ENCODE results near the gene PTS. TPM values are rescaled to one million over a fixed set of nuclear protein-coding genes. Genes with fewer than 3 reads are reported as not detected.

Gene PTS
- total RNA-seq, 2 donors from 2014 or later, result 45.3 to 53.2 TPM

DNA sequence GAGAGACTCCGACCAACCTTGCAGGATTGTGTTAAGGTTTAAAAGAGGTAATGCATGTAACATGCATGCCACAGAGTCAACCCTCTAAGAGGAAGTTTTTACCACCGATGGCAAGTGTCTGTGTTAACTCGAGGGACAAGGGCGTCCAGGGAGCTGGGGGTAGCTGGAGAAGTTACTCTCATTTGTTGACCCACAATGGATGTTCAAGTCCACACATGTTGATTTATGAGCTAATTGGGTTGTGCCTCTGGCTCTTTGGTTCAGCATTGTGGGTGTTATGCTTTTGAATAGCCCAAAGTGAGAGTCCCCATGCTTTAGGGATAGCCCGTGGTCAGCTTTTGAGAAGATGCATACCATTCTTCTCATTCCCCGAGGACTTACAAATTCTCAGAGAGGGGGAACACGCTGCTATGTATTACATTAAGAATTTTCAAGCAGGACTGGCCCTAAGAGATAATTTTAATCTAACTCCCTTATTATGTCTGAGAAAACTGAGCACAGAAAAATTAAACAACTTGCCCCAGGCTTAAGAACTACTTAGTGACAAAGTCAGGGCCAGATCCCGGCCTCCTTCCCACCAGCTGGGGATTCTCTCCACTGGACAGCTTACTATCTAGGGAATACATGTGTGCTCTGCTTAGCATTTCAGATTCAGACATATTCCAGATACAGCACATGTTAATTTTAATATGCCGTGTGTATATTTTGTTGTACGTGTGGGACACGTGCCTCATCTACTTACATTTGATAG is 39.6 kb downstream of the PTS start:
- Histone ChIP-seq H3K27me3 (ENCODE audit: control insufficient read depth, insufficient read depth, low read length, poor library complexity, severe bottlenecking) (no peaks in the 10 kb centered on the region), H3K9me3 (ENCODE audit: control insufficient read depth, low read length) (no peaks in the 10 kb centered on the region), H3K4me1 (ENCODE audit: control insufficient read depth, insufficient read depth, low read length) (no peaks in the 10 kb centered on the region), H3K9ac (ENCODE audit: extremely low read depth, low read length, poor library complexity, severe bottlenecking) (no peak overlapping the region), H3K4me3 (ENCODE audit: low read length) (no peak overlapping the region), H3K27ac (ENCODE audit: low read depth, low read length) (no peak overlapping the region), H3K36me3 (ENCODE audit: control insufficient read depth, insufficient read depth, low read length) (no peaks in the 10 kb centered on the region)
- Mint-ChIP-seq H3K27ac (no peak overlapping the region), H3K4me1 (peaks cover 4% of the 10 kb centered on the region), H3K36me3 (ENCODE audit: low read depth) (no peaks in the 10 kb centered on the region), H3K9me3 (no peaks in the 10 kb centered on the region), H3K4me3 (no peak overlapping the region), H3K27me3 (ENCODE audit: insufficient read depth) (peaks cover 3% of the 10 kb centered on the region)
- TF ChIP-seq, protein P1, sequence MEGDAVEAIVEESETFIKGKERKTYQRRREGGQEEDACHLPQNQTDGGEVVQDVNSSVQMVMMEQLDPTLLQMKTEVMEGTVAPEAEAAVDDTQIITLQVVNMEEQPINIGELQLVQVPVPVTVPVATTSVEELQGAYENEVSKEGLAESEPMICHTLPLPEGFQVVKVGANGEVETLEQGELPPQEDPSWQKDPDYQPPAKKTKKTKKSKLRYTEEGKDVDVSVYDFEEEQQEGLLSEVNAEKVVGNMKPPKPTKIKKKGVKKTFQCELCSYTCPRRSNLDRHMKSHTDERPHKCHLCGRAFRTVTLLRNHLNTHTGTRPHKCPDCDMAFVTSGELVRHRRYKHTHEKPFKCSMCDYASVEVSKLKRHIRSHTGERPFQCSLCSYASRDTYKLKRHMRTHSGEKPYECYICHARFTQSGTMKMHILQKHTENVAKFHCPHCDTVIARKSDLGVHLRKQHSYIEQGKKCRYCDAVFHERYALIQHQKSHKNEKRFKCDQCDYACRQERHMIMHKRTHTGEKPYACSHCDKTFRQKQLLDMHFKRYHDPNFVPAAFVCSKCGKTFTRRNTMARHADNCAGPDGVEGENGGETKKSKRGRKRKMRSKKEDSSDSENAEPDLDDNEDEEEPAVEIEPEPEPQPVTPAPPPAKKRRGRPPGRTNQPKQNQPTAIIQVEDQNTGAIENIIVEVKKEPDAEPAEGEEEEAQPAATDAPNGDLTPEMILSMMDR (conservative IDR thresholded peaks at IDR 0.05), result no peak
- WGBS, 2 experiments (ENCODE audit: insufficient coverage in 1 of 2, insufficient read length in 1 of 2), result 67 to 73% methylated on average over 5 to 11 of the region's 11 CpGs
- no peak for DNase-seq

DNA sequence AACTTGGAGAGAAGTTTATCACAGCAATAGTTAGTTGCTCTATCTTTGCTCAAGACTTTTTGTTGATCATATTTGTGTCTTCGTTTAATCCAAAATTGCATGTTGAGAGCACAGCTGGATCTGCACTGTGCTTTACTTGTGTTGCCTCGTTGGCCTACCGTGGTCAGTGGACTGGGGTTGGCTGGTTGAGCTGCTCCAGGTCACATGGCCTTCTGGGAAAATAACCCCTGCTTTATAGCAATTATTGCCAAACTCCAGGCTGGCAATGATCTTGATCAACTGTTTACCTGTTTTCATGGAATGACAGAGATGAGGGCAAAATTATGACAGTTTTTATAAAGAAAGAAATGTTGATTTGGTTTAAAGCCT is 40.2 kb downstream of the PTS start:
- no peak overlapping the region for H3K4me3 Mint-ChIP-seq
- H3K9me3 Mint-ChIP-seq, result no peaks in the 10 kb centered on the region
- no peak overlapping the region for H3K27ac ChIP-seq (ENCODE audit: low read depth, low read length)
- DNase-seq, result no peak
- H3K9me3 ChIP-seq (ENCODE audit: control insufficient read depth, low read length), result no peaks in the 10 kb centered on the region
- H3K4me1 Mint-ChIP-seq, result peaks cover 4% of the 10 kb centered on the region
- peaks cover 3% of the 10 kb centered on the region for H3K27me3 Mint-ChIP-seq (ENCODE audit: insufficient read depth)
- no peaks in the 10 kb centered on the region for H3K4me1 ChIP-seq (ENCODE audit: control insufficient read depth, insufficient read depth, low read length)
- 95 to 100% methylated on average over 1 to 3 of the region's 3 CpGs for WGBS, 2 experiments (ENCODE audit: insufficient coverage in 1 of 2, insufficient read length in 1 of 2)
- H3K36me3 Mint-ChIP-seq (ENCODE audit: low read depth), result no peaks in the 10 kb centered on the region
- H3K36me3 ChIP-seq (ENCODE audit: control insufficient read depth, insufficient read depth, low read length), result no peaks in the 10 kb centered on the region
- H3K9ac ChIP-seq (ENCODE audit: extremely low read depth, low read length, poor library complexity, severe bottlenecking), result no peak overlapping the region
- no peak overlapping the region for H3K4me3 ChIP-seq (ENCODE audit: low read length)
- no peaks in the 10 kb centered on the region for H3K27me3 ChIP-seq (ENCODE audit: control insufficient read depth, insufficient read depth, low read length, poor library complexity, severe bottlenecking)
- TF ChIP-seq, protein P1 (conservative IDR thresholded peaks at IDR 0.05), result no peak
- no peak overlapping the region for H3K27ac Mint-ChIP-seq

DNA sequence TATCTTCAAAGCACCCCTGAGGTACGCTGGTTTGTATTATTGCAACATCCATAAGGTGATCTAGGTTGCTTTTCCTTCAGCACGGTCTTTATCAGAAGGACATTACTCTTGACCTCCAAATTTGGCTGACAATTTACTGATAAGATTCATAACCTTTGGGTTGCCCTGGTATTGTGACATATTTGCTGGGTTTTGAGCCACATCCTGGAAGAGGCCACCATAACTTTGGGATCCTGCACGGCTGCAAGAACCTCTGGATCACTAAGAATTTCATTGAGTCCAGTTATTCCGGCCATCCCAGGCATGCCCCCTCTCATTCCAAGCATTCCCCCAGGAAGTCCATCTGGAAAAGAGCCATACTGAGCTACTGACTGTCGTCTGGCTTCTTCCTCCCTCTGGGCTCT is 41.0 kb downstream of the PTS start:
- 78 to 85% methylated on average over 4 to 5 of the region's 5 CpGs for WGBS, 2 experiments (ENCODE audit: insufficient coverage in 1 of 2, insufficient read length in 1 of 2)
- DNase-seq, result no peak

More for the DNA sequence above, 41.0 kb downstream of the PTS start:
- Histone ChIP-seq H3K9me3 (ENCODE audit: control insufficient read depth, low read length) (no peaks in the 10 kb centered on the region), H3K36me3 (ENCODE audit: control insufficient read depth, insufficient read depth, low read length) (no peaks in the 10 kb centered on the region), H3K27ac (ENCODE audit: low read depth, low read length) (no peak overlapping the region), H3K27me3 (ENCODE audit: control insufficient read depth, insufficient read depth, low read length, poor library complexity, severe bottlenecking) (no peaks in the 10 kb centered on the region), H3K4me3 (ENCODE audit: low read length) (no peak overlapping the region), H3K9ac (ENCODE audit: extremely low read depth, low read length, poor library complexity, severe bottlenecking) (no peak overlapping the region), H3K4me1 (ENCODE audit: control insufficient read depth, insufficient read depth, low read length) (no peaks in the 10 kb centered on the region)
- peaks cover 4% of the 10 kb centered on the region for H3K4me1 Mint-ChIP-seq
- TF ChIP-seq, protein P1 (conservative IDR thresholded peaks at IDR 0.05), result no peak
- H3K9me3 Mint-ChIP-seq, result no peaks in the 10 kb centered on the region
- no peak overlapping the region for H3K4me3 Mint-ChIP-seq
- H3K27me3 Mint-ChIP-seq (ENCODE audit: insufficient read depth), result peaks cover 3% of the 10 kb centered on the region
- no peaks in the 10 kb centered on the region for H3K36me3 Mint-ChIP-seq (ENCODE audit: low read depth)
- no peak overlapping the region for H3K27ac Mint-ChIP-seq

Measured in endodermal cell (in vitro differentiated cells).